ENCODE results near the gene CANX. TPM values are rescaled to one million over a fixed set of nuclear protein-coding genes. Genes with fewer than 3 reads are reported as not detected.

CANX gene
- total RNA-seq, 1 donor from 2014 or later, result 695 TPM

DNA sequence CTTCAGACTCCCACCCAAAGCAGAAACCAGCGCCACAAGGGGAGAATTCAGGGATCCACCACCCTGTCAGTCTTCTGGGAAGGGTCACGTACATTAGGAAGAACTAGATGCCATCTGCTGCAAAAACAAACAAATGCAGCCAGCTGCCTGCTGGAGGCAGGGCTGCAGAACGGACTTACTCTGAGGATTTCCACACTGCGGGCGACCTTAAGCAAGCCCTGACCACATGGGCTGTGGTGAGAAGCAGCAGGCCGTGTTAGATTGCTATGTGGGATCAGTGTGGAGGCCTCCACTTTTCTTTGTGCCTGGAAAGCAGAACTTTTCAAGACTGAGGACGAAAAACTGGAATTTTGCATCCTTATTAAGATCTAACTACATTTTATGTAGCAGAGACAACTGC, 81.6 kb downstream of the CANX start:
- H3K27me3 Mint-ChIP-seq (ENCODE audit: low read depth), result no peaks in the 10 kb centered on the region
- peaks cover 20% of the 10 kb centered on the region for H3K36me3 Mint-ChIP-seq (ENCODE audit: low read depth)
- no peak for DNase-seq (ENCODE audit: low spot score)
- H3K27ac Mint-ChIP-seq (ENCODE audit: unreplicated experiment), result no peak overlapping the region
- TF ChIP-seq, protein P1, sequence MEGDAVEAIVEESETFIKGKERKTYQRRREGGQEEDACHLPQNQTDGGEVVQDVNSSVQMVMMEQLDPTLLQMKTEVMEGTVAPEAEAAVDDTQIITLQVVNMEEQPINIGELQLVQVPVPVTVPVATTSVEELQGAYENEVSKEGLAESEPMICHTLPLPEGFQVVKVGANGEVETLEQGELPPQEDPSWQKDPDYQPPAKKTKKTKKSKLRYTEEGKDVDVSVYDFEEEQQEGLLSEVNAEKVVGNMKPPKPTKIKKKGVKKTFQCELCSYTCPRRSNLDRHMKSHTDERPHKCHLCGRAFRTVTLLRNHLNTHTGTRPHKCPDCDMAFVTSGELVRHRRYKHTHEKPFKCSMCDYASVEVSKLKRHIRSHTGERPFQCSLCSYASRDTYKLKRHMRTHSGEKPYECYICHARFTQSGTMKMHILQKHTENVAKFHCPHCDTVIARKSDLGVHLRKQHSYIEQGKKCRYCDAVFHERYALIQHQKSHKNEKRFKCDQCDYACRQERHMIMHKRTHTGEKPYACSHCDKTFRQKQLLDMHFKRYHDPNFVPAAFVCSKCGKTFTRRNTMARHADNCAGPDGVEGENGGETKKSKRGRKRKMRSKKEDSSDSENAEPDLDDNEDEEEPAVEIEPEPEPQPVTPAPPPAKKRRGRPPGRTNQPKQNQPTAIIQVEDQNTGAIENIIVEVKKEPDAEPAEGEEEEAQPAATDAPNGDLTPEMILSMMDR (IDR thresholded peaks at IDR 0.05), result no peak
- H3K4me3 Mint-ChIP-seq (ENCODE audit: unreplicated experiment), result no peak overlapping the region
- H3K4me1 Mint-ChIP-seq (ENCODE audit: low read depth), result no peaks in the 10 kb centered on the region
- no peaks in the 10 kb centered on the region for H3K9me3 Mint-ChIP-seq (ENCODE audit: low read depth)

Other genes with a start within 250 kb of the CANX start
- 34.4 to 43.1 TPM (median 36.9 TPM) in 3 replicates for gene RUFY1, start 148.4 kb upstream of the CANX start, total RNA-seq
- gene HNRNPH1, start 75.3 kb upstream of the CANX start, total RNA-seq, result 341 to 426 TPM (median 348 TPM) in 3 replicates
- gene CBY3, start 17.9 kb upstream of the CANX start, total RNA-seq, result not detected in 3 replicates
- gene MAML1, start 33.9 kb downstream of the CANX start, total RNA-seq, result 29.3 to 29.9 TPM (median 29.9 TPM) in 3 replicates
- 1.2 to 1.7 TPM (median 1.3 TPM) in 3 replicates for gene LTC4S, start 95.0 kb downstream of the CANX start, total RNA-seq
- gene MGAT4B, start 107.9 kb downstream of the CANX start, total RNA-seq, result 135 to 144 TPM (median 142 TPM) in 3 replicates
- 219 to 297 TPM (median 296 TPM) in 3 replicates for gene SQSTM1, start 121.9 kb downstream of the CANX start, total RNA-seq
- gene MRNIP, start 159.8 kb downstream of the CANX start, total RNA-seq, result 13.4 to 20.0 TPM (median 16.4 TPM) in 3 replicates
- 107 to 130 TPM (median 118 TPM) in 3 replicates for gene TBC1D9B, start 208.9 kb downstream of the CANX start, total RNA-seq